Activated CD8-positive, alpha-beta memory T cell treated with anti-CD3 and anti-CD28 coated beads for 48 hours (primary cell): Measurements from ENCODE around the gene NOXO1.

Experiments
- DNase-seq, 3 experiments: peaks; one replicate each; pipeline ENCODE4 v3.0.0-alpha.2; 2020; ENCODE audit warnings: low read depth in 2 of 3, low spot score in 2 of 3

NOXO1 gene

GRCh38 chr16:1998360-1998835 is 17.1 kb upstream of the NOXO1 start:
- no peak for DNase-seq

DNA sequence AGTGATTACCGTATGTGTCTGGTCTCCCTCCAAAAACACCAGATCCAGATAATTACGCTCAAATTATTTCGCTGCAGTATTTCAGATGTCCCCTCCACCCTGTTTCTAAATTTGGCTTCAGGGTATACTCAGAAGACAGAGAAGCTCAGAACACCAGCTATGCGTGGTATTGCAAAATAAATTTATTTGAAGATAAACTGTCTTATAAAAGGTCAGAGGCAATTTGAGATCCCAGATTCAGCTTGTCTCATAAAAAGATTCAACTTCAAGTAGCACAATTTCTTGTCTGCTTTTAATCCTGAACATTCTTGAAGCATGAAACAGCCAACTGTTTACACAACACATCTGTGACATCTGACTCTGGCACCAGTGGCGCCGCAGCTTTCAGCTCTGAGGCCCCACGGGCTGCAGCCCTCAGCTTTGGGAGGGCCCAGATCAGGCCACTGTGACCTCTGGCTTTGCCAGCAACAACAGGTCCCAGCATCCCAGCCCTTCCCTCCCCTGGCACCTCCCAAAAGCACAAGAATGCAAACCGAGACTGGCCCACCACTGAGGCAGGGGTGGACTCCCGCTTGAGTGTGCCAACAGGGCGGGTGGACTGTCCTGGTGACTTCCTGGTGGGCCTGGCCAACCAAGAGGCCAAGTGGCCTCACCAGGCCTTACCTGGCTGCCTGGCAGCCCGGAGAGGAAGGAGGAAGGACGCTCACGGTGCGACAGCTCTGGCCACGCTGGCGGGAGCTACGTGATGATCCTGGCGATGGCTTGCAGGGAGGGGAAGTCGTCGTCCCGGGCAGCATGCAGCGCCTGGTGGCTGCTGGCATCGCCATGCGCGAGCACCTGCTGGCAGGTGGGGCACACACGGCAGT is 16.5 kb upstream of the NOXO1 start:
- no peak for DNase-seq

- no peak for DNase-seq
Measured at GRCh38 chr16:1993731-1994131, 12.5 kb upstream of the NOXO1 start.

DNA sequence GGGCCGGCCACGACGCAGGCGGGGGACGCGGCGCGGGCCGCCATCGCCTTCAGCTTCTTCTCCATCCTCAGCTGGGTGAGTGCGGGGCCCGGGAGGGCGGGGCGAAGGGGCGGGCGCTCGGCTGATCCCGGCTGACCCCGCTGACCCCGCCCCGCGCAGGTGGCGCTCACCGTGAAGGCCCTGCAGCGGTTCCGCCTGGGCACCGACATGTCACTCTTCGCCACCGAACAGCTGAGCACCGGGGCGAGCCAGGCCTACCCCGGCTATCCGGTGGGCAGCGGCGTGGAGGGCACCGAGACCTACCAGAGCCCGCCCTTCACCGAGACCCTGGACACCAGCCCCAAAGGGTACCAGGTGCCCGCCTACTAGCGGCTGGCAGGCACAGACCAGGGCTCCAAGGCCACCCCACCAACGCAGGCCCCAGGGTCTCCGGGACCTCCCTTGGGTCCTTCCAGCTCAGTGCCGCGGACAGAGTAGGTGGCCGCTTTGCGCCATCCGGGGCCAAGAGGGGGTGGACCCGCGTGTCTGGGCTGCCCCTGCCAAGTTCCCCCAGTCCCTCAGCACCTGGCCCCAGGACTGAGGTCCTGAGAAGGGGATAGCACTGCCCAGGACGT is 11.5 kb upstream of the NOXO1 start:
- DNase-seq = no peak

DNA sequence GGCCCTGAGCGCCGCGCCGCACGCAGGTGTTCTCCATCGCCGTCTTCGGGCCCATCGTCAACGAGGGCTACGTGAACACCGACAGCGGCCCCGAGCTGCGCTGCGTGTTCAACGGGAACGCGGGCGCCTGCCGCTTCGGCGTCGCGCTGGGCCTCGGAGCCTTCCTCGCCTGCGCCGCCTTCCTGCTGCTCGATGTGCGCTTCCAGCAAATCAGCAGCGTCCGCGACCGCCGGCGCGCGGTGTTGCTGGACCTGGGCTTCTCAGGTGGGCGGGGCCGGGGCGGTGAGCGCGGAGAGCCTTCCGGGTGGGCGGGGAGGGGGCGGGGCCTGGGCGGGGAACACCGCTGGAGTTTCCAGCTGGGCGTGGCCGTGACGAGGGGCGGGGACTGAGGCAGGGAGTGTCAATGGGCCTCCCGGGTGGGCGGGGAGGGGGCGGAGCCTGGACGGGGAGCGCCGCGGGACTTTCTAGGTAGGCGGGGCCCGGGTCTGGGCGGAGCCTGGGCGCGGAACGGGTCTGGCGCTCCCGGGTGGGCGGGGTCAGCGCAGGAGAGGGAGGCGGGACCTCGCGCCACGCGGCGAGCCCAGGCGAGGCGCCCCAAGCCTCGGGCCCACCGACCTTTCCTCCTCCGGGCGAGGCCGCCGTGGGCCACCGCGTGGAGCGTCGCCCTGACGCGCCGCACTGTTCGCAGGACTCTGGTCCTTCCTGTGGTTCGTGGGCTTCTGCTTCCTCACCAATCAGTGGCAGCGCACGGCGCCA is 10.9 kb upstream of the NOXO1 start:
- DNase-seq = peak; percentile 92 to 98 (median 93)

DNA sequence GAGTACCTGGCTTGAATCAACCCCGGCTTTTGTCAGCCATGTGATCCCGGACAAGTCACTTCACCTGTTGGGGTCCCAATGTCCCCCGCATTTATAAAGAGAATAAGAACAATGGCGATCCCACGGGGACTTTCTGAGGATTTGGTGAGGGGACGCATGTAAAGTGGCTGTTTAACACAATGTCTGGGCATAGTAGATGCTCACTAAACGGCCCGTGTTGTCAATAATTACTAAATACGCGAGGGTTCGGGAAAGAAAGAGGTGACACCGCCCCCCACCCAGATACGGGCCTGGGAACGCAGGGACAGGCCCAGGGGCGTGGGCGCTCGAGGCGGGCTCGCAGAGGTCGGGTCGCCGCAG is 10.3 kb upstream of the NOXO1 start:
- no peak for DNase-seq

DNA sequence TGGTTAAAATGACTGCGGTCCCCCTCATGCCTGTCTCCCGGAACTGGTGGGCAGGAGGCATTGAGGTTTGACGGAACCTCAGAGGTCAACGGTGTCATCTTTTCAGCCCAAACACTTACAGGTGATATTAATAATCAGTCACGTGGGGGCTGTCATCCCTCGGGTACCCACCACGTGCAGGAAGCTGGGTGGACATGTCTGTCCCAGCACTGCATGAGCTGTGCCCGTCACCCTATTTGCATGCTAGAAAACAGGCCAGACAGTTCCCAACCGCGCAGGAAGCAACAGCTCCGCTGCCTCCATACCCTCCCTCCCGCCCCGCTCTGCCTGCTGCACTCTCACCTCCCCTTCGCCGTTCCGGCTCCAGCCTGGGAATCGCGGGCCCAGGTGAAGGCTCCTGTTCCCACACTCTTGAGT is 9.9 kb upstream of the NOXO1 start:
- DNase-seq = peak in 1 of 3 experiments; percentile 38

- DNase-seq = no peak
Measured at GRCh38 chr16:1990351-1991134, 9.3 kb upstream of the NOXO1 start.

GRCh38 chr16:1990101-1990350 is 8.8 kb upstream of the NOXO1 start:
- DNase-seq = no peak

DNA sequence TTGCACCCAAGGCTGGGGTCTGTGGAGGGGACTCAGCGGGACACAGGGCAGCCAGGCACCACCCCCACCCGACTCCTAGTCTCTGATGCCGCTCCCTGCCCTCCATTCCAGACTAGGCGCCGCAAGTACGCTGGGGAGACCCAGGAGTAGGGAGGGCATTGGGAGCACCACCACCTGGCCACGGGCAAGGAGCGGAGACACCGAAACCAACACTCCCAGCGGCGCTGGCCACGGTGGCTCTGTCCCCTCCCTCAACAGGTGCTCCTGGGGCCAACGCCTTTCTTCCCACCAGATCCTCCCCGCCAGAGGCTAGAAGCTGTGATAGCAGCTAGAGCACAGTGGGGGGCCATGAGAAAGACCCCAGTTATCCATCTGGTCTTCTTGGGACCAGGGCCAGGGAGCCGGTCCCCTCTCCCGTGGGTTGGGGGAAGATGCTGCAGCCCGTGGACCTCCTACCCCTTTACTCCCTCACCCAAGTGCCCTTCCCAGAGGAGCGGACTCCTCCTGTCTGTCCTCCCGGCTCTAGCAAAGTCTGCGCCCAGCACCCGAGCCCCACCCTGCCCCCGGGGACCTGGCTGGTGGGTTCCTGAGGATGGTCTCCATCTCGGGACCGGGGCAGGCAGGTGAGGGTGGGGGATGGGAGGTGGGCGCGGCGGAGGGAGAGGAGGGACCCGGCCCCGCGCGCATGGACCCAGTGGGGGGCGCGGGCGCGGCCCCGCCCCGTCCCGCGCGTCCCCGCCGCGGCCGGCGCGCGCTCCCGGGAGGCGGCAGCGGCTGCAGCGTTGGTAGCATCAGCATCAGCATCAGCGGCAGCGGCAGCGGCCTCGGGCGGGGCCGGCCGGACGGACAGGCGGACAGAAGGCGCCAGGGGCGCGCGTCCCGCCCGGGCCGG is 8.2 kb upstream of the NOXO1 start, which contains the start of gene SYNGR3:
Gene SYNGR3, plus strand, starts transcription at position 762 of the 892 bp plus-strand sequence. CDS start 133 bp downstream, outside the sequence.
- DNase-seq = no peak

DNA sequence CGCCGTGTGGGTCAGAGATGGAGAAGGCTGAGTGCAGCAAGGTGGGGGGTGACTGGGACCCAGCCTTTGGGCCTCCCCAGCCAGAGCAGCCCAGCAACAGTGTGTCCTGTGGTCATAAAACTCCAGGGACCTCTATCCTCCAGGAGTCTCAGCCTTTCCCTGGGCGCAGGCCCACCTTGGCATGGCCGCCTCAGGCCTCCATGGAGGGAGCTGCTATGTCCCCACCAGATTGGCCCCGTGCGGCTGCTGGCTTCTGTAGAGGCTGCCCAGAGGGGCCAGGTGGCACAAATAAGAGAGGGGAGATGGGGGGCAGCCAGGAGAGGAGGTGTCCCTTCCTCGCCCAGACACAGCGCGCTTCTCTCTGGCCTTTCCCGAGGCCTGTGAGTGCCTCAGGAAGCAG is 5.9 kb upstream of the NOXO1 start:
- no peak for DNase-seq

- DNase-seq = no peak
Measured at GRCh38 chr16:1985466-1986150, 4.3 kb upstream of the NOXO1 start.

DNA sequence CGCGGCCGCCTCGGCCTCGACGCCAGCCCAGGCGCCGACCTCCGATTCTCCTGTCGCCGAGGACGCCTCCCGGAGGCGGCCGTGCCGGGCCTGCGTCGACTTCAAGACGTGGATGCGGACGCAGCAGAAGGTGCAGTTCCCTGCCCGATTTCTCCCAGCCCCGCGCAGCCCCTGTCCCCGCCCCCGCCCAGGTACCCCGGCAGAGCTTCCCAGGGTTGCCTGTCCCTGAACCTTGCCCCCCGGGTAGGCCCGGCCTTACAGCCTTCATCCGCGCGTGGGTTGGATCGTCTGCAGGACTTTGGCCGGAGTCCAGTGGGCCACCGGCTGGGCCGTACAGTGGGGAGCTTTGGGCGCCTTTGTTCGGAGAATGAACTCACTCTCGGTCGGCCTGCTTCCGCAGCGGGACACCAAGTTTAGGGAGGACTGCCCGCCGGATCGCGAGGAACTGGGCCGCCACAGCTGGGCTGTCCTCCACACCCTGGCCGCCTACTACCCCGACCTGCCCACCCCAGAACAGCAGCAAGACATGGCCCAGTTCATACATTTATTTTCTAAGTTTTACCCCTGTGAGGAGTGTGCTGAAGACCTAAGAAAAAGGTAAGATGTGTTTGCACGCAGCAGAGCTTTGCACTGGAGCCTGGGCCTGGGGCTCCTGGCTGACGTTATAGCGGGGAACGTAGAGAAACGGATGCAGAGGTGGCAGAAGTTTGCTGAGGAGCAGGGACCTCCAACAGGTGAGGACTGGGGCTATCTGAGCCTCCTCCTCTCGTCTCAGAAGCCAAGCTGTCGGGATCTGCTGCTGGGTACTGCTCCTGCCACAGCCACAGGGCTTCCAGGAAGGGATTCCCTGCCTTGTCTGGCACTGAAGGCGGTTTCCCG is 3.3 kb upstream of the NOXO1 start:
- DNase-seq = no peak

GRCh38 chr16:1983544-1984346 is 2.5 kb upstream of the NOXO1 start, which contains the start of gene GFER:
GFER (plus strand) TSS chr16:1984193; CDS start chr16:1984219, 26 bp downstream.
- peak in 1 of 3 experiments; percentile 72 for DNase-seq

- DNase-seq = no peak
Measured at GRCh38 chr16:1982991-1983543, 1.8 kb upstream of the NOXO1 start.

GRCh38 chr16:1982013-1982433 is 754 bp upstream of the NOXO1 start:
- DNase-seq = no peak

DNA sequence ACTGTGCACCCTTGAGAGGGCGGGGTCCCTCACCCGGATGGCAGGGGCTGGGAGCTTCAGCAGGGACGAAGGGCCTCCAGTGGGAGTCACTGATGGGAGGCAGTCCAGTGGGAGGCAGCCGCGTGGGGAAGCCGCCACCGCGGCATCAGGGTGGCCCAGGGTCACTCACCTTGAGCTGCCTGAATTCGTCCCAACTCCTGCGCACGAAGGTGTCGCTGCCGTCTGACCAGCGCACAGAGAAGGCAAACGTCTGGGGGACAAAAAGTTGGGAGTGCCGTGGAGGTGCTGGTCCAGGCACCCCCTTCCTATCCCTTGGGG is 540 bp downstream of the NOXO1 start:
- no peak for DNase-seq
